HL-60/S4 (cell line): ENCODE results near the gene LGALS8.

Experiments used
- in situ Hi-C: fragments of 300-500 bp; cut with MboI; formaldehyde crosslinking; loops from 2 replicates; pipeline ENCODE4 v1.14.3; 2022; ENCODE audit warnings: low sequenced_read_pairs

Gene LGALS8

GRCh38 chr1:236508593-236509027, 15.2 kb upstream of the LGALS8 start:
- in situ Hi-C loops: no loop called here

GRCh38 chr1:236509203-236509602, 14.6 kb upstream of the LGALS8 start:
- in situ Hi-C loops: no loop called here

GRCh38 chr1:236509647-236510401, 14.0 kb upstream of the LGALS8 start:
- in situ Hi-C loops: no loop called here

- in situ Hi-C loops: no loop called here
Measured at GRCh38 chr1:236511735-236512418, 11.9 kb upstream of the LGALS8 start.

GRCh38 chr1:236514703-236515442, 8.9 kb upstream of the LGALS8 start:
- in situ Hi-C loops: no loop called here

- in situ Hi-C loops: no loop called here
Measured at GRCh38 chr1:236515443-236515958, 8.3 kb upstream of the LGALS8 start.

- in situ Hi-C loops: no loop called here
Measured at GRCh38 chr1:236516929-236517704, 6.7 kb upstream of the LGALS8 start.

GRCh38 chr1:236518322-236518721, 5.5 kb upstream of the LGALS8 start:
- in situ Hi-C loops: no loop called here

- in situ Hi-C loops: no loop called here
Measured at GRCh38 chr1:236520445-236521005, 3.3 kb upstream of the LGALS8 start.

GRCh38 chr1:236522937-236523703, 662 bp upstream of the LGALS8 start:
- in situ Hi-C loops: no loop called here

GRCh38 chr1:236524142-236524894, 536 bp downstream of the LGALS8 start:
- in situ Hi-C loops: no loop called here

- in situ Hi-C loops: no loop called here
Measured at GRCh38 chr1:236524895-236525184, 1.1 kb downstream of the LGALS8 start.

GRCh38 chr1:236526079-236526478, 2.3 kb downstream of the LGALS8 start:
- in situ Hi-C loops: no loop called here

- in situ Hi-C loops: no loop called here
Measured at GRCh38 chr1:236530286-236530685, 6.5 kb downstream of the LGALS8 start.

- in situ Hi-C loops: no loop called here
Measured at GRCh38 chr1:236530959-236531358, 7.2 kb downstream of the LGALS8 start.

GRCh38 chr1:236532850-236533249, 9.1 kb downstream of the LGALS8 start:
- in situ Hi-C loops: no loop called here

GRCh38 chr1:236534151-236534651, 10.4 kb downstream of the LGALS8 start:
- in situ Hi-C loops: no loop called here

GRCh38 chr1:236535190-236535589, 11.4 kb downstream of the LGALS8 start:
- in situ Hi-C loops: no loop called here

GRCh38 chr1:236535662-236536161, 11.9 kb downstream of the LGALS8 start:
- in situ Hi-C loops: no loop called here
